Adrenal gland (tissue), 5 donors: Measurements from ENCODE around the gene RARRES1.

Experiments used
- CTCF ChIP-seq, 6 experiments: fragments of 450-650 bp in 4 of 6; fragments of 200-600 bp in 2 of 6; sonication (generic) in 1 of 6; IDR thresholded peaks; 1 replicate in 5 of 6; 2 replicates in 1 of 6; pipeline versions ENCODE4 v1.5.1 to v1.8.0; 2016 to 2021; ENCODE audit warnings: antibody characterized with exemption in 6 of 6, mild to moderate bottlenecking in 2 of 6, moderate library complexity in 1 of 6
- POLR2A ChIP-seq, 2 donors: fragments of 450-650 bp; IDR thresholded peaks; one replicate each; pipeline ENCODE4 v1.6.1; 2017; ENCODE audit warnings: antibody characterized with exemption in 2 of 2, mild to moderate bottlenecking in 2 of 2, moderate library complexity in 1 of 2
- donor health status: DM: no; HTN: no; CAD: no.

DNA sequence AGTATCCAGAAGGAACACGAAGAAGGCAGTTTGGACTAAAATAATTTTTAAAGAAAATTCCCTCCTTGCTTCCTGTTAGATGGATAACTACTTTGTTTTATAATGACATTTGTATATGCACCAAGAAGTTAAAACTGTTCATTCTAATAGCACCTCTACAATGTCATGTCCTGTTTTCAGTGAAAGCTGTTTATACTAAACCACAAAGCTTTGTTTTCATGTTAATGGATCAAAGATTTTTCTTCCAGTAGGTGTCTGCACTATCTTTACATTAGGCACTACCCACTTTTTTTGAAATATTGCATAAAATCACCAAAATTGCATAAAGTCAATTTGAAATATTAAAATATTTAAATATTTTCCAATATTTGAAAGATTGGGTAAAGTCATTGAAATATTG, 10.1 kb downstream of the RARRES1 start:
- no peak for TF ChIP-seq POLR2A (IDR thresholded peaks at IDR 0.05)
- no peak for TF ChIP-seq CTCF (IDR thresholded peaks at IDR 0.05)
